Liver (tissue), 3 donors: ENCODE data around the gene HOPX.

Experiments used
- EGR1 ChIP-seq, 2 donors: IDR thresholded peaks; 2 replicates each; pipeline ENCODE4 v1.6.1; 2016 to 2018; ENCODE audit warnings: antibody characterized with exemption in 2 of 2, low read depth in 2 of 2
- GABPA ChIP-seq, 2 donors: IDR thresholded peaks in 1 of 2; conservative IDR thresholded peaks in 1 of 2; 2 replicates each; pipeline ENCODE4 v1.6.1; 2016; ENCODE audit warnings: antibody characterized with exemption in 2 of 2, mild to moderate bottlenecking in 1 of 2, moderate library complexity in 1 of 2
- JUND ChIP-seq, 2 donors: IDR thresholded peaks; 2 replicates each; pipeline ENCODE4 v1.6.1; 2016; ENCODE audit warnings: antibody characterized with exemption in 2 of 2
- RAD21 ChIP-seq, 2 donors: IDR thresholded peaks; 2 replicates each; pipeline ENCODE4 v1.6.1; 2016; ENCODE audit warnings: antibody characterized with exemption in 2 of 2, mild to moderate bottlenecking in 2 of 2
- SP1 ChIP-seq: IDR thresholded peaks from 2 replicates; pipeline ENCODE4 v1.6.1; 2018; ENCODE audit warnings: antibody characterized with exemption, mild to moderate bottlenecking
- TAF1 ChIP-seq: conservative IDR thresholded peaks from 2 replicates; pipeline ENCODE4 v1.6.1; 2016; ENCODE audit warnings: antibody characterized with exemption, mild to moderate bottlenecking
- YY1 ChIP-seq: IDR thresholded peaks from 2 replicates; pipeline ENCODE4 v1.6.1; 2016; ENCODE audit warnings: antibody characterized with exemption, mild to moderate bottlenecking
- TF ChIP-seq, protein P1 (sequence below): fragments of 150-350 bp; IDR thresholded peaks from 2 replicates; pipeline ENCODE4 v1.5.1; 2017; ENCODE audit warnings: improper control_type of control experiment, low read depth, low read length; ENCODE audit not compliant: missing input control
- TF ChIP-seq, protein P2 (sequence below): IDR thresholded peaks from 2 replicates; pipeline ENCODE4 v1.6.1; 2016; ENCODE audit warnings: antibody characterized with exemption
- TF ChIP-seq, protein P3 (sequence below): IDR thresholded peaks from 2 replicates; pipeline ENCODE4 v1.6.1; 2016; ENCODE audit warnings: antibody characterized with exemption
- TF ChIP-seq, protein P4 (sequence below): IDR thresholded peaks from 2 replicates; pipeline ENCODE4 v1.6.1; 2016; ENCODE audit warnings: antibody characterized with exemption, mild to moderate bottlenecking
- TF ChIP-seq, protein P5 (sequence below): IDR thresholded peaks from 2 replicates; pipeline ENCODE4 v1.6.1; 2016; ENCODE audit warnings: antibody characterized with exemption
- donor health status: healthy.
- donor health status: healthy.

DNA sequence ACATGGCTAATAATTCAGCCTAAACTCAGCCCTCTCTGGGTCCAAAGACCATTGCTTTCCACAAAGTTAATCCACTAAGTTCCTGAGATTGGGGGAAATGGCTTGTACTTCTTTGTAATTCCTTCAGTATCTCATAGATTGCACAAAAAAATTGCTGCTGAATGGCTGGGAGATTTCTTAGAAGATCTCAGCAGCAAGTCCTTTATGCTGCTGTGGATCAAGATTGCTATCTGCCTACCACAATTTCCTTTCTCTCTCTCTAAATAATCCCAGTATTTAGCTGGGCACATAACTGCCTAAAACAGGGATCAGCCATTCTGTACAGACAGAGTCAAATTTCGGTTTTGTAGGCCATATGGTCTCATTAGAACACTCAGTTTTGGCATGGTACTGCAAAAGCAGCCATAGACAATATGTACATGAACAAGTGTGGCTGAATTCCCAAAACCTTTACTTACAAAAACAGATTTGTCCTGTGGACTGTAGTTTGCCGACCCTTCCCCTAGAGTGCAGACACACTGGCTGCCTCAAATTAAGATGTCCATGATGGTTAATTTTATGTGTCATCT is 18.5 kb upstream of the HOPX start:
- TF ChIP-seq, protein P1, sequence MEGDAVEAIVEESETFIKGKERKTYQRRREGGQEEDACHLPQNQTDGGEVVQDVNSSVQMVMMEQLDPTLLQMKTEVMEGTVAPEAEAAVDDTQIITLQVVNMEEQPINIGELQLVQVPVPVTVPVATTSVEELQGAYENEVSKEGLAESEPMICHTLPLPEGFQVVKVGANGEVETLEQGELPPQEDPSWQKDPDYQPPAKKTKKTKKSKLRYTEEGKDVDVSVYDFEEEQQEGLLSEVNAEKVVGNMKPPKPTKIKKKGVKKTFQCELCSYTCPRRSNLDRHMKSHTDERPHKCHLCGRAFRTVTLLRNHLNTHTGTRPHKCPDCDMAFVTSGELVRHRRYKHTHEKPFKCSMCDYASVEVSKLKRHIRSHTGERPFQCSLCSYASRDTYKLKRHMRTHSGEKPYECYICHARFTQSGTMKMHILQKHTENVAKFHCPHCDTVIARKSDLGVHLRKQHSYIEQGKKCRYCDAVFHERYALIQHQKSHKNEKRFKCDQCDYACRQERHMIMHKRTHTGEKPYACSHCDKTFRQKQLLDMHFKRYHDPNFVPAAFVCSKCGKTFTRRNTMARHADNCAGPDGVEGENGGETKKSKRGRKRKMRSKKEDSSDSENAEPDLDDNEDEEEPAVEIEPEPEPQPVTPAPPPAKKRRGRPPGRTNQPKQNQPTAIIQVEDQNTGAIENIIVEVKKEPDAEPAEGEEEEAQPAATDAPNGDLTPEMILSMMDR, result no peak
- TF ChIP-seq SP1, result no peak
- TF ChIP-seq, protein P2, sequence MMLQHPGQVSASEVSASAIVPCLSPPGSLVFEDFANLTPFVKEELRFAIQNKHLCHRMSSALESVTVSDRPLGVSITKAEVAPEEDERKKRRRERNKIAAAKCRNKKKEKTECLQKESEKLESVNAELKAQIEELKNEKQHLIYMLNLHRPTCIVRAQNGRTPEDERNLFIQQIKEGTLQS, result no peak
- TF ChIP-seq JUND (IDR thresholded peaks at IDR 0.05), result no peak
- no peak for TF ChIP-seq GABPA (IDR thresholded peaks at IDR 0.05 in 1 of 2, conservative IDR thresholded peaks at IDR 0.05 in 1 of 2)
- TF ChIP-seq, protein P3, sequence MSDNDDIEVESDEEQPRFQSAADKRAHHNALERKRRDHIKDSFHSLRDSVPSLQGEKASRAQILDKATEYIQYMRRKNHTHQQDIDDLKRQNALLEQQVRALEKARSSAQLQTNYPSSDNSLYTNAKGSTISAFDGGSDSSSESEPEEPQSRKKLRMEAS, result no peak
- TF ChIP-seq, protein P4, sequence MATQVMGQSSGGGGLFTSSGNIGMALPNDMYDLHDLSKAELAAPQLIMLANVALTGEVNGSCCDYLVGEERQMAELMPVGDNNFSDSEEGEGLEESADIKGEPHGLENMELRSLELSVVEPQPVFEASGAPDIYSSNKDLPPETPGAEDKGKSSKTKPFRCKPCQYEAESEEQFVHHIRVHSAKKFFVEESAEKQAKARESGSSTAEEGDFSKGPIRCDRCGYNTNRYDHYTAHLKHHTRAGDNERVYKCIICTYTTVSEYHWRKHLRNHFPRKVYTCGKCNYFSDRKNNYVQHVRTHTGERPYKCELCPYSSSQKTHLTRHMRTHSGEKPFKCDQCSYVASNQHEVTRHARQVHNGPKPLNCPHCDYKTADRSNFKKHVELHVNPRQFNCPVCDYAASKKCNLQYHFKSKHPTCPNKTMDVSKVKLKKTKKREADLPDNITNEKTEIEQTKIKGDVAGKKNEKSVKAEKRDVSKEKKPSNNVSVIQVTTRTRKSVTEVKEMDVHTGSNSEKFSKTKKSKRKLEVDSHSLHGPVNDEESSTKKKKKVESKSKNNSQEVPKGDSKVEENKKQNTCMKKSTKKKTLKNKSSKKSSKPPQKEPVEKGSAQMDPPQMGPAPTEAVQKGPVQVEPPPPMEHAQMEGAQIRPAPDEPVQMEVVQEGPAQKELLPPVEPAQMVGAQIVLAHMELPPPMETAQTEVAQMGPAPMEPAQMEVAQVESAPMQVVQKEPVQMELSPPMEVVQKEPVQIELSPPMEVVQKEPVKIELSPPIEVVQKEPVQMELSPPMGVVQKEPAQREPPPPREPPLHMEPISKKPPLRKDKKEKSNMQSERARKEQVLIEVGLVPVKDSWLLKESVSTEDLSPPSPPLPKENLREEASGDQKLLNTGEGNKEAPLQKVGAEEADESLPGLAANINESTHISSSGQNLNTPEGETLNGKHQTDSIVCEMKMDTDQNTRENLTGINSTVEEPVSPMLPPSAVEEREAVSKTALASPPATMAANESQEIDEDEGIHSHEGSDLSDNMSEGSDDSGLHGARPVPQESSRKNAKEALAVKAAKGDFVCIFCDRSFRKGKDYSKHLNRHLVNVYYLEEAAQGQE, result no peak
- TF ChIP-seq TAF1, result no peak
- TF ChIP-seq, protein P5, sequence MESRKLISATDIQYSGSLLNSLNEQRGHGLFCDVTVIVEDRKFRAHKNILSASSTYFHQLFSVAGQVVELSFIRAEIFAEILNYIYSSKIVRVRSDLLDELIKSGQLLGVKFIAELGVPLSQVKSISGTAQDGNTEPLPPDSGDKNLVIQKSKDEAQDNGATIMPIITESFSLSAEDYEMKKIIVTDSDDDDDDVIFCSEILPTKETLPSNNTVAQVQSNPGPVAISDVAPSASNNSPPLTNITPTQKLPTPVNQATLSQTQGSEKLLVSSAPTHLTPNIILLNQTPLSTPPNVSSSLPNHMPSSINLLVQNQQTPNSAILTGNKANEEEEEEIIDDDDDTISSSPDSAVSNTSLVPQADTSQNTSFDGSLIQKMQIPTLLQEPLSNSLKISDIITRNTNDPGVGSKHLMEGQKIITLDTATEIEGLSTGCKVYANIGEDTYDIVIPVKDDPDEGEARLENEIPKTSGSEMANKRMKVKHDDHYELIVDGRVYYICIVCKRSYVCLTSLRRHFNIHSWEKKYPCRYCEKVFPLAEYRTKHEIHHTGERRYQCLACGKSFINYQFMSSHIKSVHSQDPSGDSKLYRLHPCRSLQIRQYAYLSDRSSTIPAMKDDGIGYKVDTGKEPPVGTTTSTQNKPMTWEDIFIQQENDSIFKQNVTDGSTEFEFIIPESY, result no peak
- no peak for TF ChIP-seq RAD21 (IDR thresholded peaks at IDR 0.05)
- no peak for TF ChIP-seq YY1
- TF ChIP-seq EGR1 (IDR thresholded peaks at IDR 0.05; ENCODE audit: low read depth in 2 of 2), result no peak
